Fibroblast of lung (primary cell): ENCODE measurements around the gene CGB5.

Source experiments
- CTCF ChIP-seq, 2 donors: IDR thresholded peaks in 1 of 2; conservative IDR thresholded peaks in 1 of 2; 1 replicate in 1 of 2; 2 replicates in 1 of 2; pipeline ENCODE4 v1.5.1; 2011 to 2012; ENCODE audit warnings: low read length in 2 of 2, control low read depth in 1 of 2, inconsistent platforms in 1 of 2, low read depth in 1 of 2, mild to moderate bottlenecking in 1 of 2
- EZH2 ChIP-seq: IDR thresholded peaks from 2 replicates; pipeline ENCODE4 v1.5.1; 2012; ENCODE audit warnings: low read length, control low read depth, mild to moderate bottlenecking; ENCODE audit errors: missing control alignments

GRCh38 chr19:49014870-49015255 is 28.8 kb upstream of the CGB5 start:
- TF ChIP-seq CTCF (conservative IDR thresholded peaks at IDR 0.05 in 1 of 2, IDR thresholded peaks at IDR 0.05 in 1 of 2; ENCODE audit: low read depth in 1 of 2, low read length in 2 of 2) (no peak), EZH2 (no peak)
